Activated CD8-positive, alpha-beta T cell treated with anti-CD3 and anti-CD28 coated beads, Interleukin-2, amount 10 ng/mL, durations not matched to agents 7 days and 5 days (primary cell): Measurements from ENCODE around the gene ATF7. TPM values are rescaled to one million over a fixed set of nuclear protein-coding genes. Genes with fewer than 3 reads are reported as not detected.
"Not testable (repeated sequence)": the region's sequence is repeated elsewhere in the genome, so short reads cannot be mapped to it uniquely, and the experiment has no call there.

Experiments used
- ATAC-seq: fragments of 150-1000 bp; cut with Tn5 transposase; one replicate; pipeline ENCODE4 v1.10.0; 2021; ENCODE audit warnings: moderate library complexity
- CTCF ChIA-PET: fragments of 350-600 bp; sonication (Branson Sonifier 250); formaldehyde crosslinking; loops from one replicate; lab custom pipeline; 2021; ENCODE audit warnings: antibody characterized with exemption; lab: Charles Lee
- POLR2A ChIA-PET: fragments of 350-600 bp; sonication (Branson Sonifier 250); formaldehyde crosslinking; loops from one replicate; lab custom pipeline; 2021; ENCODE audit warnings: antibody characterized with exemption; lab: Charles Lee
- DNase-seq: peaks from one replicate; pipeline ENCODE4 v3.0.0-alpha.2; 2020
- H3K27ac Mint-ChIP-seq: one replicate; pipeline ENCODE4 v1.8.0; 2021; ENCODE audit warnings: mild to moderate bottlenecking, mixed read lengths
- H3K27me3 Mint-ChIP-seq: one replicate; pipeline ENCODE4 v1.8.0; 2021; ENCODE audit warnings: low read depth, mixed read lengths
- H3K36me3 Mint-ChIP-seq: one replicate; pipeline ENCODE4 v1.8.0; 2021; ENCODE audit warnings: low read depth, mixed read lengths
- H3K4me1 Mint-ChIP-seq: one replicate; pipeline ENCODE4 v1.8.0; 2021; ENCODE audit warnings: low read depth, mixed read lengths
- H3K4me3 Mint-ChIP-seq: one replicate; pipeline ENCODE4 v1.8.0; 2021; ENCODE audit warnings: mild to moderate bottlenecking, mixed read lengths
- H3K9me3 Mint-ChIP-seq: one replicate; pipeline ENCODE4 v1.8.0; 2022; ENCODE audit warnings: mixed read lengths; ENCODE audit not compliant: insufficient read depth
- total RNA-seq, 2 experiments: library from RNA; stranded (reverse); gene quantifications; one replicate each; pipeline ENCODE4 v1.2.3, GENCODE V29; 2021

The ATF7 gene
- total RNA-seq, 2 experiments from 2014 or later: 27.7 to 28.7 TPM

DNA sequence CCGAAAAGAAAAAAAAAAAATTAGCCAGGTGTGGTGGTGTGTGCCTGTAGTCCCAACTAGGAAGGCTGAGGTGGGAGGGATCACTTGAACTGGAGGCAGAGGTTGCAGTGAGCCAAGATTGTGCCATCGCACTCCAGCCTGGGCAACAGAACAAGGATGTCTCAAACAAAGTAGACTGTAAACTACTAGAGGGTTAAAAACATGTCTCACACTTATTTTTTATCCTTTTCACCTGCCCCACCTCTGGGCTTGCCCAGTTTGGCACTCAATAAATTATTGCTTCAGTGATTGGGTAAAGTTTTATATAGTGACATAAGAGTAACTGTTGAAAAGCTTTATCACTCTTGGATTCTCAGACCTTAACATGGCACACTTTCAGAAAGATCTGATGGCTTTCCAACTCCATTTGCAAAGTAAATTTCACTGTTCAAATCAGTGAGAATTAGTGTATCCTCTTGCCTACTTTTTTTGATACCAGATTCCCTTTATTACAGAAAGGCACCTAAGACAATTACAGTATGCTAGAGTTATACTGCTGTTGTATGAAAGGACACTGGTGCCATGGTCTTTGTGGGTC, 62.6 kb downstream of the ATF7 start:
- ATAC-seq (no peak), DNase-seq (no peak)
- no peak overlapping the region for H3K4me3 Mint-ChIP-seq
- H3K9me3 Mint-ChIP-seq: no peaks in the 10 kb centered on the region
- H3K27ac Mint-ChIP-seq: no peak overlapping the region
- H3K36me3 Mint-ChIP-seq: peaks cover 11% of the 10 kb centered on the region
- ChIA-PET CTCF (interaction anchor here (1.0 to 2.0 kb wide), 2 partner anchors 20 to 22 kb away, joined by 3 to 6 read pairs; no protein-coding TSS in a partner anchor), POLR2A (no interaction called here)
- H3K4me1 Mint-ChIP-seq: peaks cover 24% of the 10 kb centered on the region
- no peaks in the 10 kb centered on the region for H3K27me3 Mint-ChIP-seq

DNA sequence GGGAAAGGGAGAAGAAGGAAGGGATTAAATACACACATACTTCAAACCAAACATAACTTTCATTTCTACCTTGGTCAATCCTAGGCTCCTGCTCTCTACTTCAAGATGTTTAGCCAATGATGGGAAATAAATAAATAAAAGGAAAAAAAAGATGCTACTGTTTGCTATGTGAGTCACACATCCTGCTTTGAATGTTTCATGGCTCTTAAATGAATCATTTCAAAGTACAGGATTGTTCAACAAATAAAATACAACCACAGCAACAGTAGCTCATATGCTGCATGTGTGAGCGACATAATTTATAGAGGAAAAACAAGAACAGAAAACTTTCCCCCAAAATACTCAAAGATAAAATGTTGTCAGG, 64.6 kb downstream of the ATF7 start:
- ATAC-seq (no peak), DNase-seq (no peak)
- POLR2A ChIA-PET: no interaction called here
- Mint-ChIP-seq H3K27me3 (no peaks in the 10 kb centered on the region), H3K4me3 (no peak overlapping the region), H3K36me3 (peaks cover 11% of the 10 kb centered on the region), H3K27ac (no peak overlapping the region), H3K9me3 (no peaks in the 10 kb centered on the region), H3K4me1 (peaks cover 31% of the 10 kb centered on the region)
- CTCF ChIA-PET: interaction anchor here (1.1 to 2.0 kb wide), 2 partner anchors 18 to 114 kb away, joined by 4 to 8 read pairs; partner anchors contain the start of gene ATP5MC2

DNA sequence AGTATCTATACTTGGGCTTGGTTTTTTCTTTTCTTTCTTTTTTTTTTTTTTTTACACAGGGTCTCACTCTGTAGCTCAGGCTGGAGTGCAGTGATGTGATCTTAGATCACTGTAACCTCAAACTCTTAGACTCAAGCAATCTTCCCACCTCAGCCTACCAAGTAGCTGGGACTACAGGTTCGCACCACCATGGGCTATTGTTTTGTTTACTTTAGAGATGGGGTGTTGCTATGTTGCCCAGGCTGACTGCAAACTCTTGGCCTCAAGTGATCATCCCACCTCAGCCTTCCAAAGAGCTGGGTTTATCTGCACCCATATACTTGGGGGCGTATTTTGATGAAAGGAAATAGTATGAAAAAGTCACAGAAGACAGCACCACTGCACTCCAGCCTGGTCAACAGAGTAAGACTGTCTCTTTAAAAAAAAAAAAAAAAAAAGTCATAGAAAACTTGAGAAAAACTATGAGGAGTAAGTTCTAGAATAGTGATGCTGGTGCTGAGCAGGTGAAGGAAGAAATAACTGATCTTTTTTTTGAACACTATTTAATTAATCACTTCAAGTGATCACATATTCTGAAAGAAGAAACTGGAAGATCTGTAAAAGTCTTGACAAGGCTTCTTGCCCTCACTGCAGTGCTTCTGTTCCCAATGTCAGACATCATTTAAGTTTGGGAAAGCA, 65.1 kb downstream of the ATF7 start:
- CTCF ChIA-PET: interaction anchor here (1.1 to 2.0 kb wide), 2 partner anchors 18 to 115 kb away, joined by 4 to 8 read pairs; partner anchors contain the start of gene ATP5MC2
- H3K4me1 Mint-ChIP-seq: peaks cover 31% of the 10 kb centered on the region
- ATAC-seq (peak; percentile 49), DNase-seq (no peak)
- H3K9me3 Mint-ChIP-seq: no peaks in the 10 kb centered on the region
- H3K27ac Mint-ChIP-seq: no peak overlapping the region
- peaks cover 11% of the 10 kb centered on the region for H3K36me3 Mint-ChIP-seq
- H3K27me3 Mint-ChIP-seq: no peaks in the 10 kb centered on the region
- POLR2A ChIA-PET: no interaction called here
- no peak overlapping the region for H3K4me3 Mint-ChIP-seq

DNA sequence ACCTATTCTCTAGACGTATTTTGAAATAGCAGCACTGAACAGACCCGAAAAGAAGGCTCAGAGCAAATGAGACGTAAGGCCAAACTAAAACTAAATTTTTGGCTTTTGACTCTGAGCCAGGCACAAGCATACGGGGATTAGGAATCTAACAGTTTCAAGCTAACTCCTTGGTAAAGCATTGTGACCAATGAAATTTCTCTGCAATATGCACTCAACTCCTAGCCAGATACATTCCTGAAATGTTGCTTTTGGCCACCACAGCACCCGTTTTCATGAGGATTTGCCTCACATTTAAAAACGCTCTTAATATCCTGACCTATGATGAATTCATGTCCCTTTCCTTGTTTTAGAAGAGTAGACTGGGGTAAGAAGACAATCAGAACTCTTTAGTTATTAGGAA, 65.8 kb downstream of the ATF7 start:
- CTCF ChIA-PET: no interaction called here
- POLR2A ChIA-PET: no interaction called here

DNA sequence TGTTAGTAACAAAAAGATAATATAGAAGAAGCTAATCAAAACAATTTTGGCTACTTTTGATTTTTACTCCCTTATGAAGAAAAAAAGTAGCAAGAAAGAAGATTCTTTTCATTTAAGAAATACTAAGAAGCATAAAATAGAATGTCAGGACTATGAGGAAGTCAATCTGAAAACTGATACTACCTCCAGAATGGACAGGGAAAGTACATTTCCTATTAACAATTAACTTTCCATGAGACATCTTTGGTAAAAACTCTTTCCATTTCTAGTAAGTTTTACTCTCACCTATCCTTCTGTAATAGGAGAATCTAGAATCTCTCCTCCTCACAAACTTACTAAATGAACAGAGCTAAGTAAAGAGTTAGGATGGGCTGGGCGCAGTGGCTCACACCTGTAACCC, 67.6 kb downstream of the ATF7 start:
- H3K36me3 Mint-ChIP-seq: peaks cover 9% of the 10 kb centered on the region
- CTCF ChIA-PET: interaction anchor here (2.3 kb wide), 1 partner anchor 15 kb away, joined by 6 read pairs; no protein-coding TSS in a partner anchor
- no peaks in the 10 kb centered on the region for H3K27me3 Mint-ChIP-seq
- ATAC-seq (no peak), DNase-seq (no peak)
- H3K9me3 Mint-ChIP-seq: no peaks in the 10 kb centered on the region
- H3K4me1 Mint-ChIP-seq: peaks cover 17% of the 10 kb centered on the region
- H3K27ac Mint-ChIP-seq: no peak overlapping the region
- POLR2A ChIA-PET: interaction anchor here (0.9 kb wide), 1 partner anchor 11 kb away, joined by 4 read pairs; no protein-coding TSS in a partner anchor
- H3K4me3 Mint-ChIP-seq: no peak overlapping the region

More for the DNA sequence above, 65.8 kb downstream of the ATF7 start:
- no peak for DNase-seq
- Mint-ChIP-seq H3K27me3 (no peaks in the 10 kb centered on the region), H3K27ac (no peak overlapping the region), H3K36me3 (peaks cover 11% of the 10 kb centered on the region), H3K9me3 (no peaks in the 10 kb centered on the region), H3K4me3 (no peak overlapping the region), H3K4me1 (peaks cover 31% of the 10 kb centered on the region)
- ATAC-seq: no peak

DNA sequence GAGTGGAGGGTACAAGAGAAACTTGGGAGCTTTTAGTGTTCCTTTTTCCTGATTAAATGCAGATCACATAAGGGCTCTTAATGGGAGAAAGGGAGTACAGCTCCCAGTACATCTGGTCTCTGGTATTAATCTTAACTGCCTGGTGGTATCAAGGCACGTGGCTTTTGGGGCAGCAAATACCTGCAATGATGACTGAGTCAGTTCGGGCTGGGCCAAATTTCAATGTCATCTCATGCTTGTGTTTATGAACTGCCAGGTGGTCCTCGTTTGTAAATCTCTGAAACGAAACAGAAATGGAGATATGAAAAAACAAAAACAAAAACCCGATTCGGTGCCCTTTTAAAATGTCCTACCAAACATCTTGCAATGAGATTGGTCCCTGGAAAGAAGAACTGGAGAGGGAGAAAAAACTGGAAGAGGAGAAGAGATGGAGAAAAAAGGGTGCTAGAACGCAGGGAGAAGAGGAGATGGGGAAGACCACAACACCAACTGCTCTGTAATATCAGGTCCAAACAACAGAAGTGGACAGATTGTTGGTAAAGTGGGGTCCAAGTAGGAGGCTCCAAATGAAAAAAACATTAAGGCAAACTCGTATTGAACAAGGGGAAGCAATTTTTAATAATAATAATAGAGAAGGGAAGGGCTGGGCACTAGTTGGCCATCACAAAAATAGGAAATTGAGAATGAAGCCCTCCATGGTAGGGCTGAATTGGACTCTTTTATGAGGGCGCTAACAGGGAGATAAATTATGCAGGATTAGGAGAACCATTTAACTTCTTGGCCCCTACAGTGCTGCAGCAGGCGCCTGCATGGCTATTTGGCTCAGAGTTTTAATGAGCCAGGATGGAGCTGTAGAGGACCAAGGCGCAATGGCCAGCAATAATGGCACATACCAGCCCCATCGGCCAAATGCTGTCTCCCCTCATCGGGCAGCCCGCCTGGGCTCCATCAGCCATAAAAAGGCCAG, 73.5 kb downstream of the ATF7 start:
- DNase-seq (no peak), ATAC-seq (no peak)
- Mint-ChIP-seq H3K4me1 (peaks cover 4% of the 10 kb centered on the region), H3K27me3 (no peaks in the 10 kb centered on the region), H3K4me3 (no peak overlapping the region), H3K36me3 (peaks cover 21% of the 10 kb centered on the region), H3K9me3 (no peaks in the 10 kb centered on the region), H3K27ac (no peak overlapping the region)
- ChIA-PET POLR2A (no interaction called here), CTCF (interaction anchor here (0.8 to 3.1 kb wide), 6 partner anchors 9 to 123 kb away, joined by 3 to 10 read pairs (median 4); partner anchors contain the start of gene ATP5MC2)

DNA sequence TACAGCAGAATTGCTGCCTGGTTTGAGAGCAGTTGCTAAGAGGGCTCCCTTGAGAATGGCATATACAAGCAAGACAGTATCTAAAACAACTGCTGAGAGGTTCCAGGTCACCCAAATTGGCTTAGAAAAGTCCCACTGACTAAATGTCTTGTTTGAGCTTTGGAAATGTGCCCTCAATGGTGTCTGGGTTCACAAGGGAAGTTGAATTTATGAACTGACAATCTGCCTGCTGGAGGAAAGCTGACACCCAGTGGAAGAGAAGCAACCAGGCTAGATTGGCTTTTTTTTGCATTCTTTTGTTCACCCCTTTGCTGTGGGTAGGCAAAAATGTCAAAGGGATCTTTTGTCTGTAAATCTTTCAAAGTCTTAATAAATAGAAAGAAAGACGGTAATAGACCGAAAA, 74.3 kb downstream of the ATF7 start:
- peaks cover 21% of the 10 kb centered on the region for H3K36me3 Mint-ChIP-seq
- ChIA-PET CTCF (interaction anchor here (0.8 to 3.1 kb wide), 5 partner anchors 9 to 124 kb away, joined by 3 to 10 read pairs (median 3); partner anchors contain the start of gene ATP5MC2), POLR2A (interaction anchor here (1.0 kb wide), 1 partner anchor 176 kb away, joined by 3 read pairs; no protein-coding TSS in a partner anchor)
- no peaks in the 10 kb centered on the region for H3K9me3 Mint-ChIP-seq
- DNase-seq (no peak), ATAC-seq (no peak)
- H3K27me3 Mint-ChIP-seq: no peaks in the 10 kb centered on the region
- peaks cover 4% of the 10 kb centered on the region for H3K4me1 Mint-ChIP-seq
- H3K4me3 Mint-ChIP-seq: no peak overlapping the region
- no peak overlapping the region for H3K27ac Mint-ChIP-seq

DNA sequence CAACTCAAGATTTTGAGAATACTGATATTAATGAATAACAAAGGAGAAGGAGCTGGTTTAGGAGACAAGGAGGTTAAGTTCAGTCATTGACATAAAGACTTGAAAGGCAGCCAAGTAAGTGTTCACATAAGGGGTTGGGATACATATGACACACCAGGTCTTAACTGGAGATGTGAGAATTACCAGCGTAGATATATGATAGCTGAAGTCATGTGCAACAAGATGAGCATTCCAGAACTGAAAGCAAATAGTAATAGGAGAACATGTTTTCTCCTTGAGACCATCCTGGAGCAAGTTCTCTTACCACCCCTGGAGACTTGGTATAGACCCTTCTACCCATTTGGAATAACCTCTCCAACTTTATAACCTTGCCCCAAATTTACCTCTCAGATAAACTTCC, 75.6 kb downstream of the ATF7 start:
- no peaks in the 10 kb centered on the region for H3K27me3 Mint-ChIP-seq
- no peak for ATAC-seq
- H3K4me1 Mint-ChIP-seq: peaks cover 4% of the 10 kb centered on the region
- CTCF ChIA-PET: interaction anchor here (1.6 to 3.1 kb wide), 2 partner anchors 125 to 127 kb away, joined by 5 to 10 read pairs; partner anchors contain the start of gene ATP5MC2
- peaks cover 21% of the 10 kb centered on the region for H3K36me3 Mint-ChIP-seq
- no peaks in the 10 kb centered on the region for H3K9me3 Mint-ChIP-seq
- no peak overlapping the region for H3K27ac Mint-ChIP-seq
- POLR2A ChIA-PET: no interaction called here
- DNase-seq: no peak
- H3K4me3 Mint-ChIP-seq: no peak overlapping the region

DNA sequence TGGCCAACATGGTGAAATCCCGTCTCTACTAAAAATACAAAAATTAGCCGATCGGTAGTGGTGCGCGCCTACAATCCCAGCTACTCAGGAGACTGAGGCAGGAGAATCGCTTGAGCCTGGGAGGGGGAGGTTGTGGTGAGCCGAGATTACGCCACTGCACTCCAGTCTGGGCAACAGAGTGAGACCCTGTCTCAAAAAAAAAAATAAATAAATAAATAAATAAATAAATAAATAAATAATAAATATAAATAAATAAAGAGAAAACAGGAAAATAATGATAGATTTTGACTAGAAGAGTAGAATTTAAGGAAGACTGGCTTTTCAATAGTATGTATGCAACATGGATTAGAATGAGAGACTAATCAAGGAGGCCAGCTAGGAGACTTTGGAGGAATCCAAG, 76.1 kb downstream of the ATF7 start:
- CTCF ChIA-PET: interaction anchor here (1.6 to 3.1 kb wide), 2 partner anchors 125 to 127 kb away, joined by 5 to 10 read pairs; partner anchors contain the start of gene ATP5MC2
- POLR2A ChIA-PET: not testable (repeated sequence)

DNA sequence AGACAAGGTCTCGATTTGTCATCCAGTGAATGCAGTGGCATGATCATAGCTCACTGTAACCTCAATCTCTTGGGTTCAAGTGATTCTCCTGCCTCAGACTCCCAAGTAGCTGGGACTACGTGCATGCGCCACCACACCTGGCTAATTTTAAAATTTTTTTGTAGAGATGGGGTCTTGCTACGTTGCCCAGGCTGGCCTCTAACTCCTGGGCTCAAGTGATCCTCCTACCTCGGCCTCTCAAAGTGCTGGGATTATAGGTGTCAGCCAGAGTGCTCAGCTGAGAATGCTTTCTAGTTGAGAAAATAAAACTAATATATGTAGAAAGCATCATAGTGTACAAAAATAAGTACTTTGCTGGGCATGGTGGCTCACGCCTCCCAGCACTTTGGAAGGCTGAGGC, 77.8 kb downstream of the ATF7 start:
- CTCF ChIA-PET: interaction anchor here (0.8 to 1.2 kb wide), 2 partner anchors 8 to 127 kb away, joined by 3 to 5 read pairs; partner anchors contain the start of gene ATP5MC2
- H3K4me3 Mint-ChIP-seq, ATAC-seq, DNase-seq, H3K27ac Mint-ChIP-seq, POLR2A ChIA-PET, H3K27me3 Mint-ChIP-seq, H3K9me3 Mint-ChIP-seq: not testable (repeated sequence)
- peaks cover 14% of the 10 kb centered on the region for H3K4me1 Mint-ChIP-seq
- H3K36me3 Mint-ChIP-seq: peaks cover 27% of the 10 kb centered on the region

More for the DNA sequence above, 76.1 kb downstream of the ATF7 start:
- H3K4me1 Mint-ChIP-seq, DNase-seq, H3K27ac Mint-ChIP-seq, H3K27me3 Mint-ChIP-seq, ATAC-seq, H3K4me3 Mint-ChIP-seq, H3K9me3 Mint-ChIP-seq: not testable (repeated sequence)
- H3K36me3 Mint-ChIP-seq: peaks cover 21% of the 10 kb centered on the region

DNA sequence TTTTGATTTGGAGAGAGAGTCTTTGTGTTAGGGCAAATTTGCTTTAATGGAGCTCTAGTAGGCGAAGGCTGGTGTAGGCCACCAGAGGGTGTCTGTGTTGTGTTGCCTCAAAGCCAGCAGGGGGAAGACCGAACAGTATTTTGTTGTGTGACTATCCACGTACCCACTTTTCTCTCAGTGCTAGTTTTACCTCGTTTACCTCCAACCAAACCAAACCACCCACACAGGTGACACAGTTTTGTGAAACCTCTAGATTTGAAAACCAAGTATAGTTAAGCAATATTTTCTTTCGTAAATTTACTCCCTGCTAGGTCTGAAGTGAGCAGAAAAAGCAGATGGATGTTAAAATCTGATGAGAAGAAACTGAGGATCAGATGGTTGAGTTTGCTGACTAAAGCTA, 82.6 kb downstream of the ATF7 start:
- H3K9me3 Mint-ChIP-seq: no peaks in the 10 kb centered on the region
- CTCF ChIA-PET: interaction anchor here (0.6 to 5.9 kb wide), 44 partner anchors 8 to 921 kb away, joined by 3 to 122 read pairs (median 5); partner anchors contain the start of genes ATF7 and ATP5MC2

More for the DNA sequence above, 82.6 kb downstream of the ATF7 start:
- H3K27me3 Mint-ChIP-seq: no peaks in the 10 kb centered on the region
- DNase-seq: peak; percentile 65
- no peak overlapping the region for H3K4me3 Mint-ChIP-seq
- H3K36me3 Mint-ChIP-seq: peaks cover 22% of the 10 kb centered on the region
- peak overlapping the region; percentile 59 for H3K27ac Mint-ChIP-seq
- POLR2A ChIA-PET: interaction anchor here (0.6 to 2.7 kb wide), 3 partner anchors 66 to 133 kb away, joined by 3 to 18 read pairs (median 4); partner anchors contain the start of gene ATP5MC2
- H3K4me1 Mint-ChIP-seq: peaks cover 10% of the 10 kb centered on the region
- peak; percentile 92 for ATAC-seq
